LNCaP clone FGC (cell line): ENCODE data around the gene CAD.

ENCODE experiments used
- DNase-seq: peaks from one replicate; pipeline ENCODE4 v3.0.0-alpha.2; 2011; ENCODE audit warnings: low read depth
- H3K4me3 ChIP-seq: 2 replicates; pipeline ENCODE4 v1.5.1; 2011; ENCODE audit warnings: mild to moderate bottlenecking, low read depth, low read length, control low read depth
- TF ChIP-seq, protein P1 (sequence below): IDR thresholded peaks from 2 replicates; pipeline ENCODE4 v1.5.1; 2012; ENCODE audit warnings: mild to moderate bottlenecking; ENCODE audit not compliant: control insufficient read depth, insufficient read depth; ENCODE audit errors: extremely low read depth

Gene CAD

GRCh38 chr2:27255660-27256059 lies 38.5 kb downstream of the CAD start:
- DNase-seq = no peak
- TF ChIP-seq, protein P1, sequence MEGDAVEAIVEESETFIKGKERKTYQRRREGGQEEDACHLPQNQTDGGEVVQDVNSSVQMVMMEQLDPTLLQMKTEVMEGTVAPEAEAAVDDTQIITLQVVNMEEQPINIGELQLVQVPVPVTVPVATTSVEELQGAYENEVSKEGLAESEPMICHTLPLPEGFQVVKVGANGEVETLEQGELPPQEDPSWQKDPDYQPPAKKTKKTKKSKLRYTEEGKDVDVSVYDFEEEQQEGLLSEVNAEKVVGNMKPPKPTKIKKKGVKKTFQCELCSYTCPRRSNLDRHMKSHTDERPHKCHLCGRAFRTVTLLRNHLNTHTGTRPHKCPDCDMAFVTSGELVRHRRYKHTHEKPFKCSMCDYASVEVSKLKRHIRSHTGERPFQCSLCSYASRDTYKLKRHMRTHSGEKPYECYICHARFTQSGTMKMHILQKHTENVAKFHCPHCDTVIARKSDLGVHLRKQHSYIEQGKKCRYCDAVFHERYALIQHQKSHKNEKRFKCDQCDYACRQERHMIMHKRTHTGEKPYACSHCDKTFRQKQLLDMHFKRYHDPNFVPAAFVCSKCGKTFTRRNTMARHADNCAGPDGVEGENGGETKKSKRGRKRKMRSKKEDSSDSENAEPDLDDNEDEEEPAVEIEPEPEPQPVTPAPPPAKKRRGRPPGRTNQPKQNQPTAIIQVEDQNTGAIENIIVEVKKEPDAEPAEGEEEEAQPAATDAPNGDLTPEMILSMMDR = no peak
- H3K4me3 ChIP-seq = no peak overlapping the region

- no peak overlapping the region for H3K4me3 ChIP-seq
- no peak for DNase-seq
- TF ChIP-seq, protein P1 = no peak
Observed at GRCh38 chr2:27256855-27257454, 39.8 kb downstream of the CAD start.

GRCh38 chr2:27258051-27258450 lies 40.9 kb downstream of the CAD start:
- DNase-seq = no peak

GRCh38 chr2:27261241-27261925 lies 44.2 kb downstream of the CAD start:
- TF ChIP-seq, protein P1 = no peak
- DNase-seq = no peak
- no peak overlapping the region for H3K4me3 ChIP-seq

More at GRCh38 chr2:27258051-27258450, 40.9 kb downstream of the CAD start:
- TF ChIP-seq, protein P1 = no peak
- no peak overlapping the region for H3K4me3 ChIP-seq

- TF ChIP-seq, protein P1 = no peak
- no peak for DNase-seq
- H3K4me3 ChIP-seq = no peak overlapping the region
Observed at GRCh38 chr2:27261926-27262298, 44.7 kb downstream of the CAD start.

- peak within 1 kb of the TSS; percentile 43 for H3K4me3 ChIP-seq
- TF ChIP-seq, protein P1 = no peak
- DNase-seq = no peak
Observed at GRCh38 chr2:27262379-27263286, 45.5 kb downstream of the CAD start, which contains the start of gene SLC30A3. TSS of gene SLC30A3 (minus strand) at chr2:27263047. CDS start at chr2:27262906, 141 bp downstream.
